Stimulated activated CD8-positive, alpha-beta memory T cell treated with anti-CD3 and anti-CD28 coated beads, Interleukin-4, amount 100 ng/mL, for 4 hours (primary cell): ENCODE results near the gene NCAM2.

Experiments used
- DNase-seq, 2 donors: peaks; one replicate each; pipeline ENCODE4 v3.0.0-alpha.2; 2020; ENCODE audit warnings: low read depth in 2 of 2, low spot score in 1 of 2

The NCAM2 gene

DNA sequence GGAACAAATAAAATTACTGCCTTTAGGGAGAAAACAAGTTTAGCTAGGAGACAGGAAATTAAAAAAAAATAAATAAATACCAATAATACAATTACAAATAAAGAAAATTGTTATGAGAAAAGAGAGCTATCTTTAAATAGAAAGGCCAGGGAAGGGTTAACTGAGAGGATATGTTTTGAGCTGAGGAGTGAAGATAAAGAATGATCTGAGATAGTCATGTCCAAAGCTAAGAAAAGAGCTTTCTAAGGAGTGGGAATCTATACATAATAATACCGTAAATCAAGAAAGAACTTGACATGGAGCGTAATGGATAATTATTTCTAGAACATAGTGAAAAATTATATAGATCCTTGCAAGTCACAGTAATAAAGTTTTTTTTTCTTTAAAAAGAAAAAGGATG lies 176.5 kb downstream of the NCAM2 start:
- no peak for DNase-seq

- no peak for DNase-seq
Observed at GRCh38 chr21:21175798-21176334, 177.7 kb downstream of the NCAM2 start.

DNA sequence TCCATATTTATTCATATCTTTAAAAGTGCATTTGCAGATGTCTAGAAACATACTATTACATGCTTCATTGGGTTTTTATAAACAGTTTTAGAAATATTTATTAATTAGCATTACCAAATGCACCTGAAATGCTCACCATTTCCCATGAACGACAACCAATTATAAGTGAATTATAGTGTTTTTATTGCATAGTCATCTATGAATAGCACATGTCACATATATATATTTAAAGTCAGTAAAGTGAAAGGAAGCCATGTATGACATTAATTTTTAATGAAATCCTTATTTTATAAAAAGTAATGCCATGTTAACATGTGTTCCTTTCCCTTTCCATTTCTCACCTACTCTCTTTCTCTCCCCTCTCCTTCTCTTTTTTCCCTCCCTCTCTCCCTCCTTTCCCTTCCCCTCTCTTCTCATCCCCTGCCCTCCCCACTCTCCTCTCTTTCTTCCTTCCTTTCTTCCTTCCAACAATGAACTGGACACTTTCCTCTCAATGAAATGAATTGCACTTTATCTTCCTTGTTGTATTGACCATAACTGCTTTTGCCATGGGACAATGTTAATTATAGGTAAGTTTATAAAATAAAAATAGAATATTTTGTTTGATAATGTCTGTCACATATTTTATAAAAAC lies 179.3 kb downstream of the NCAM2 start:
- DNase-seq: no peak

DNA sequence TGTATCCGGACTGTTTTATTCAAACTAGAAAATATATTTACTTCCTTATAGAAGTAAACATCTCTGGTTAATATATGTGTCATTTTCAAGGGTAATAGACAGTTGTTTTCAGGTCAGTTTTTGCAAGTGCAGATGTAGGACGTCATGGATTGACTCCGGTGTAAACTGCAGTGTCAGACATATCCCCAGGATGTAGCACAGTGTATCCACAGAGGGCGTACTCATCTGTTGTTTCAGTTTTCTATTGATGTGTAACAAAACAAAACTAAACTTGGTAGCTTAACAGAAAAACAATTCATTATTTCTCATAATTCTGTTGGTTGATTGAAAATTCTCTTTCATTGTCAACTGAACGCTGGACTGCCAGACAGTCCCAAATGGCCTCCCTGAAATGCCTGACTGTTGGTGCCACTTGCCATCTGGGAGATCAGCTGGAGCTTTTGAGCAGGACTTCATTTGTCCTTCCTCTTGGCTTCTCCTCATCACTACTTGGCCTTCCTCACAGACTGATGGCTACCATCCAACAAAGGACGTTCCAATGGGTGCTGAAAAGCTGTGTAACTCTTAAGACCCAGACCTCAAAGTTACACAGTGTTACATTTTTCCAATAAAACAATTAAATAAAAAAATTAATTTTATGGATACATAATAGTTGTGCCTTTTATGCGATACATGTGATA lies 181.6 kb downstream of the NCAM2 start:
- no peak for DNase-seq

DNA sequence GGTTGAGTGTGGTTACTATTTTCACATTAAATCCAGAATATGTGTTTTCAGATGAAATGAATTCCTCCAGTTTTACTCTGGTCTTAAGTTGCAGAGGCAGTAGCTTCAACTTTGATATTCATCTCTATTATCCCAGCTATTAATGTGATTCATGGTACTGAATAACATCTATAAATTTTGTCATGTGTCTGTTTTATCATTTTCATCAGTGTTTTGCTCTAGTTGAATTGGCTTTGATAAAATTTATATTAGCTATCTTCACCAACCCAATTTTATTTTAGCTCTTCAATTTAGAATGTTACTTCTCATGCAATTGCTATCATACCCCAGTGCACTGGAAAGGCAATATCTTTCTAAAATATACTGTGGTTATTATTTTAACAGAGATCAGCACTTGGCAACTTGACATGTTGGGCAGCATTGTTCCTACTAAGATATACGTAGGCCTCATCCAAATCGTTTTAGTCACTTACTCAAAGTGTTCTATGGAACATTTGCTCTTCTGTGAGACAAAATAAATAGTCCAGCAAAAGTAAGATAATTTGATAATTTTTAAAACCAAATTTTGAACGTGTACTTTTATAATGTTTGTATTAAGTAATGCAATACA lies 184.3 kb downstream of the NCAM2 start:
- no peak for DNase-seq

GRCh38 chr21:21183092-21183491 lies 184.9 kb downstream of the NCAM2 start:
- no peak for DNase-seq

- DNase-seq: no peak
Observed at GRCh38 chr21:21184771-21185528, 186.7 kb downstream of the NCAM2 start.

GRCh38 chr21:21187579-21187978 lies 189.4 kb downstream of the NCAM2 start:
- DNase-seq: no peak

GRCh38 chr21:21188513-21189195 lies 190.4 kb downstream of the NCAM2 start:
- no peak for DNase-seq

DNA sequence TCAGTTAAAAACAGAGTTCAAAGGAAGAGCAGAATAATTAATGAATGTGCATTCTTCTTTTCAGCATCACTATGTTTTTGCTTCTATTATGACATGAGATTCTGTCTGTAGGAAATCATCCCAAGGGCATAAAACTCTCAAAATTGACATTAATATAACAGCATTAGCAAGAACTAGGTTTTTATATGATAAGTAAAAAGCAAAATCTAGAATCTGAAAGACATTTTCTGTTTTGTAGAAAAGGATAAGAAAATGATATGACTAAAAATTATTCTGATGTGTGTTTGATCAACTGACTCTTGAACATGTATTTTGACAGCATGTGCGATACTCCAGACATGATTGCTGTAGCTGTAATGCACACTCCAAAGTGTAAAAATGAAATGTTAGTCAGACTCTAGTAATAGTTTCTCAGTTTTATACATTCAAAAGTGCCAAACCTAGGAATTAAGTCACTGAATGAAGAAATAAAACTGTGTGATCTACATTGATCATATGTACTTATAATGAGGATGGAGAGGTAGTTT lies 197.3 kb downstream of the NCAM2 start:
- no peak for DNase-seq

DNA sequence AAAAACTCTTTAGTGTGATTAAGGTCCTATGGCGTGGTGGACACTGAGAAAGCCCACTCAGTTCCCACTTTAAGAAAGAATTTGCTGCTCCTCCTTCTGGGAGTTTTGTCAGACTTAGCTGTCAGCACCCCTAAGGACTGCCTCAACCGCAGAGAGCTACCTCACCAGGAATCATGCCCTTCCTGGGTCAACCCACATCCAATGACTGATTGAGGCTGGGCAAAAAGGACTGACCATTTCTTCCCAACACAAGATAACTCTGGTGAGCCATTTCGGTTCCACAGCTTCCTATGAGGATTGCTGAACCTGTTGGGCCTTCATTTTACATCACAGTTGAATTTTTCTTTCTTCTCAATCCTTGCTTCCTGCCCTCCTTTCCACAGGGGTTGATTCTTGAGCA lies 197.9 kb downstream of the NCAM2 start:
- DNase-seq: no peak

DNA sequence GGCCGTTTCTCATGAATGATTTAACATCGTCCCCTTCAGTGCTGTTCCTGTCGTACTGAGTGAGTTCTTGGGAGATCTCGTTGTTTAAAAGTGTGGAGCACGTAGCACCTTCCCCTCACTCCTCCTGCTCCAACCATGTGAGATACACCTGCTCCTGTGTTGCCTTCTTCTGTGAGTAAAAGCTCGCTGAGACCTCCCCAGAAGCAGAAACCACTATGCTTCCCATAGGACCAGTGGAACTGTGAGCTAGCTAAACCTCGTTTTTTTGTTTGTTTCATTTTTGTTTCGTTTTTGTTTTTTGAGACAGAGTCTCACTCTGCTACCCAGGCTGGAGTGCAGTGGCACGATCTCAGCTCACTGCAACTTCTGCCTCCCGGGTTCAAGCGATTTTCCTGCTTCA lies 198.6 kb downstream of the NCAM2 start:
- no peak for DNase-seq

DNA sequence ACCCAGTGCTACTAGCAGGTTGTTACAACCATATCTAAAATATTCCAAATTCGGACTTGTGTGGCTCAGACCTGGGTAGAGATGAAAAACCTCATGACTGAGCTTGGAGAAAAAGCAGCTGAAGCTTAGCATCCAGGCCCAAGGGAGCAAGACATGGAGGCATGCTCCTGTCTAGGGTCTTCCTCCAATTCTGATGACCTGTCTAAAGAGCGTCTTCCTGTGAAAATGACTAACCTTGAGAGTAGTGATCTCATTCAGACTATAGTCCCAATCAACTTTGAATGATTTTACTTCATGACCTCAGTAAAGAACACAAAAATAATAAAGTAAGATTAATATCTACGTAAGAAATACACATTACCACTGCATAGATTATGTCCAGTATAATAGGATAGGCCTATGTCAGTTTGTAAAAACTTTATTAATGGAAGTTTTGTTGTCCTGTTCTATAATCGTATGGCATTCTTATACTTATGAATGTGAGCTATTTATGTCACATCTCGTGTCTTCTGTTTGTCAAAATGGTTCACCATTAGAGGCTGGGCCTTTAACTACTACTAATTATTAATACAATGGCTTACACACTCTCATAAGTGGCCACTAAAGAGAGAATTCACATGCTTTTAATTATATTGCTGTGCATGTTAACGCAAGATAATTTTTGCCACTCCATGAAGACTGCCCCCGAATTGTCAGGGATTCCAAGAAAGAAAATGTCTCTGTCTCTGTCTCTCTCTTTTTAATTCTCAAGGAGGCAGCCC lies 201.3 kb downstream of the NCAM2 start:
- DNase-seq: no peak

DNA sequence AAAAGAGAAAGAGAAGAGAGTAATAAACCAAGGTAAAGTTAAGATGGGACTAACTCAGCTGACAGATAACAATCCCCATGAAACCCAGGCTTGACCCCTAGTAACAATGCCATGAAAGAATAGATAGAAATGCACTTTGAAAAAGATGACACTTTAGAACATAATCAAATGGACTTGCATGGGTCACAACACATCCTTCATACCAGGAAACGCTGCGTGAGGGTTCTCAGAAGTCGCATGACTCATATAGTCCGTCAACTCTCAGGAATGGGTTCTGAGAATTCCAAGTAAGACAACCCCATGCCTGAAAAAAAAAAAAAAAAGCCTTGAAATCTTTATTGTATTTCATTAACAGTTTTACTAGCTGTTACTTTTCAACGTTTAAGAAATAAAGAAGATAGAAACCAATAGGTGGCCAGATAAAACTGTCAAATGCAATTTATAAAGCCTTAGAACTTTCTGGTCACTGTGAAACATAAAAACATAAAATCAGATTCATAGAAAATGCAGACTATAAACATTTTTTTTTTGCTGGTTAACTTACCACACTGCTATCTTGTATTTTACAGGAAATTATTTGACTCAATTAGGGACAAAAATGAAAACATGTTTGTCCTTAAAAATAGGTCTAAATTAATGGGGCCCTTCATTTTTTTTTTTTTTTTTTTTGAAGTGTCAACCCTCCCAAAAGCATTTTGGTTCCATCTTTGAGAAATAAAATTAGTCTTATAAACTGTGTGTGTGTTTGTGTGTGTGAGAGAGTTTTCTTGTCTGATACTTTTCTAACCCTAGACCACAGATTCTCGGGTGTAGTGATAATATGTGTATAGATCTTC lies 202.1 kb downstream of the NCAM2 start:
- DNase-seq: no peak

DNA sequence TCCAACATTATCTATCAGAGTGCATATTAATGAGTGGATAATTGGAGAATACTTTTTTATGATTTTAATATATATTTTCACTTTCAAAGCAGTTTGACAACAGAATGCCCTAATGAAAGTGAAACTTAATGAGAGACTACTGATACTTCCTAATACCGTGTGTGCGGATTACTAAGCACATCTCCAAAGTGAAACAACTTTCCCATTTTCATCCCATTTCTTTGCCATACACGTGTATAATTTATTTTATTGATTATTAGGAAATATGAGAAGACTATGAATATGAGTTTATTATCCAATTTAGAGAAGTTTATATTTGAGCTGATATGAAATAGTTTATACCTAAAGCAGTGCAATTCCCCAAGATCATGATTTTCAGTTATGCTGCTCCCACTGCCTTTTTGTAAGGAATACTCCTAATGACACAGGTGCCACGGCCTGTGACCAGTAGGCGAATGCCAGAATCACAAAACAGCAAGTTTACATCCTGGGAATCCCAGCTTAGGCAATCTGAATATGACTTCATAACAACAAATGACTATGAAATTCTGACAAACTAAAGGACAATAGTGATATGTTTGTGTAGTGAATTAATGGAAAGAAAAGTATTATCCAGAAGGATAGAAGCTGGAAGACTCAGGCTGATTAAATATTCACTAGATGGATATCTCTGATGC lies 202.9 kb downstream of the NCAM2 start:
- DNase-seq: no peak

- no peak for DNase-seq
Observed at GRCh38 chr21:21203822-21204339, 205.7 kb downstream of the NCAM2 start.

DNA sequence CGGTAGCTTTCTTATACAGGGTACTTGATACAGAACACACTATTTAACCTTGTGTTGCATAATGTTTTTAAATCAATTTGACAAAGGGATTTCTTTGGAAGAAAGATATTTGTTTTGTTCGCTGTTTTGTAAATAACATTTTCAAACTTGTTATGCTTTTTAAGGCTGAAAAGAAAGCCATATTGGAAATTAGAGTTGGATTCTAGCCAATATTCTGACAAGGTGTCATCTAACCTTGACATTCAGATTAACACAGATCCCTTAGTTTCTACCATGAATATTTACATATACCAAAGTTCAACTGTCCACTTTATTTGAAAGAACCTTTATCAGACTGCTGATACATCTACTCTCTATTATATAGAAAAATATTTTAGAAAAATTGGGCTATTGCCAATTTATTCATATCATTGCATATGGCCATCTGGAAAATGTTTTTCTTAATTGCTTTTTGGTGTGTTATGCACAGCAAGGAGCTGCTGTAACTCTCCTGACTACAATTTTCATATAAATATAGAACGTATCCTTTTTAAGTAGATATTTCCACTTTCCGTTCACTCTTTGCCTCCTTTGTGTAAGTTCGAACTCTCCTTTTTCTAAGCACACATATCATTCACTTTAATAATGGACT lies 206.3 kb downstream of the NCAM2 start:
- DNase-seq: no peak

GRCh38 chr21:21205604-21206003 lies 207.4 kb downstream of the NCAM2 start:
- no peak for DNase-seq
